GM19467 (cell line): ENCODE measurements around the gene POC1B.

ENCODE experiments used
- ATAC-seq: cut with Tn5 transposase; IDR thresholded peaks from one replicate; pipeline ENCODE4 v1.9.1; 2021; ENCODE audit warnings: mild to moderate bottlenecking, moderate library complexity; ENCODE audit not compliant: unreplicated experiment

POC1B gene

GRCh38 chr12:89525824-89526770 lies at the start of gene POC1B:
TSS of gene POC1B (minus strand) at chr12:89526047. CDS start at chr12:89525895, 152 bp downstream.
- ATAC-seq: peak; percentile 59

GRCh38 chr12:89575374-89575773 lies 49.5 kb upstream of the POC1B start:
- no peak for ATAC-seq

- ATAC-seq: no peak
These were observed 48.9 kb upstream of the POC1B start for GRCh38 chr12:89574736-89575208.

- no peak for ATAC-seq
These were observed 47.4 kb upstream of the POC1B start for GRCh38 chr12:89573051-89573810.

GRCh38 chr12:89571491-89572195 lies 45.8 kb upstream of the POC1B start:
- ATAC-seq: no peak

- ATAC-seq: no peak
These were observed 42.6 kb upstream of the POC1B start for GRCh38 chr12:89568484-89568883.

- ATAC-seq: no peak
These were observed 41.9 kb upstream of the POC1B start for GRCh38 chr12:89567691-89568239.

GRCh38 chr12:89566615-89567014 lies 40.8 kb upstream of the POC1B start:
- ATAC-seq: no peak

- no peak for ATAC-seq
These were observed 39.2 kb upstream of the POC1B start for GRCh38 chr12:89565002-89565401.

- ATAC-seq: no peak
These were observed 33.9 kb upstream of the POC1B start for GRCh38 chr12:89559753-89560152.

- no peak for ATAC-seq
These were observed 31.1 kb upstream of the POC1B start for GRCh38 chr12:89556976-89557375.

- no peak for ATAC-seq
These were observed 26.5 kb upstream of the POC1B start for GRCh38 chr12:89552376-89552775.

GRCh38 chr12:89551747-89552146 lies 25.9 kb upstream of the POC1B start:
- no peak for ATAC-seq

GRCh38 chr12:89547101-89547500 lies 21.3 kb upstream of the POC1B start:
- no peak for ATAC-seq

GRCh38 chr12:89546151-89546550 lies 20.3 kb upstream of the POC1B start:
- no peak for ATAC-seq

- no peak for ATAC-seq
These were observed 18.9 kb upstream of the POC1B start for GRCh38 chr12:89544681-89545184.

GRCh38 chr12:89544022-89544421 lies 18.2 kb upstream of the POC1B start:
- ATAC-seq: no peak

- peak; percentile 86 for ATAC-seq
These were observed 17.2 kb upstream of the POC1B start for GRCh38 chr12:89542912-89543592.

GRCh38 chr12:89542236-89542635 lies 16.4 kb upstream of the POC1B start:
- no peak for ATAC-seq

GRCh38 chr12:89540586-89540985 lies 14.7 kb upstream of the POC1B start:
- ATAC-seq: no peak
